Panc1 (cell line): ENCODE results near the gene BMAL1.

Experiments used
- CTCF ChIP-seq: fragments of 450-650 bp; IDR thresholded peaks from 2 replicates; pipeline ENCODE4 v1.5.1; 2017; ENCODE audit warnings: mild to moderate bottlenecking
- TF ChIP-seq, protein P1 (sequence below), 2 experiments: IDR thresholded peaks; 2 replicates each; pipeline ENCODE4 v1.6.1; 2011 to 2012; ENCODE audit warnings: low read depth in 2 of 2, control low read depth in 1 of 2, low read length in 1 of 2, mild to moderate bottlenecking in 1 of 2, moderate library complexity in 1 of 2; ENCODE audit not compliant: insufficient read depth in 1 of 2

GRCh38 chr11:13259374-13259773, 18.2 kb upstream of the BMAL1 start:
- TF ChIP-seq CTCF, result no peak
- TF ChIP-seq, protein P1, sequence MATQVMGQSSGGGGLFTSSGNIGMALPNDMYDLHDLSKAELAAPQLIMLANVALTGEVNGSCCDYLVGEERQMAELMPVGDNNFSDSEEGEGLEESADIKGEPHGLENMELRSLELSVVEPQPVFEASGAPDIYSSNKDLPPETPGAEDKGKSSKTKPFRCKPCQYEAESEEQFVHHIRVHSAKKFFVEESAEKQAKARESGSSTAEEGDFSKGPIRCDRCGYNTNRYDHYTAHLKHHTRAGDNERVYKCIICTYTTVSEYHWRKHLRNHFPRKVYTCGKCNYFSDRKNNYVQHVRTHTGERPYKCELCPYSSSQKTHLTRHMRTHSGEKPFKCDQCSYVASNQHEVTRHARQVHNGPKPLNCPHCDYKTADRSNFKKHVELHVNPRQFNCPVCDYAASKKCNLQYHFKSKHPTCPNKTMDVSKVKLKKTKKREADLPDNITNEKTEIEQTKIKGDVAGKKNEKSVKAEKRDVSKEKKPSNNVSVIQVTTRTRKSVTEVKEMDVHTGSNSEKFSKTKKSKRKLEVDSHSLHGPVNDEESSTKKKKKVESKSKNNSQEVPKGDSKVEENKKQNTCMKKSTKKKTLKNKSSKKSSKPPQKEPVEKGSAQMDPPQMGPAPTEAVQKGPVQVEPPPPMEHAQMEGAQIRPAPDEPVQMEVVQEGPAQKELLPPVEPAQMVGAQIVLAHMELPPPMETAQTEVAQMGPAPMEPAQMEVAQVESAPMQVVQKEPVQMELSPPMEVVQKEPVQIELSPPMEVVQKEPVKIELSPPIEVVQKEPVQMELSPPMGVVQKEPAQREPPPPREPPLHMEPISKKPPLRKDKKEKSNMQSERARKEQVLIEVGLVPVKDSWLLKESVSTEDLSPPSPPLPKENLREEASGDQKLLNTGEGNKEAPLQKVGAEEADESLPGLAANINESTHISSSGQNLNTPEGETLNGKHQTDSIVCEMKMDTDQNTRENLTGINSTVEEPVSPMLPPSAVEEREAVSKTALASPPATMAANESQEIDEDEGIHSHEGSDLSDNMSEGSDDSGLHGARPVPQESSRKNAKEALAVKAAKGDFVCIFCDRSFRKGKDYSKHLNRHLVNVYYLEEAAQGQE (IDR thresholded peaks at IDR 0.05; ENCODE audit: insufficient read depth in 1 of 2, low read depth in 2 of 2, low read length in 1 of 2), result no peak
